SHP77 treated with DMSO at 0.1 percent for 48 hours (cell line): Measurements from ENCODE around the gene NWD2.
"Not testable (repeated sequence)": the region's sequence is repeated elsewhere in the genome, so short reads cannot be mapped to it uniquely, and the experiment has no call there.

Experiments
- DNase-seq: peaks from one replicate; lab custom pipeline; 2025; lab: John Stamatoyannopoulos, UW

Gene NWD2

DNA sequence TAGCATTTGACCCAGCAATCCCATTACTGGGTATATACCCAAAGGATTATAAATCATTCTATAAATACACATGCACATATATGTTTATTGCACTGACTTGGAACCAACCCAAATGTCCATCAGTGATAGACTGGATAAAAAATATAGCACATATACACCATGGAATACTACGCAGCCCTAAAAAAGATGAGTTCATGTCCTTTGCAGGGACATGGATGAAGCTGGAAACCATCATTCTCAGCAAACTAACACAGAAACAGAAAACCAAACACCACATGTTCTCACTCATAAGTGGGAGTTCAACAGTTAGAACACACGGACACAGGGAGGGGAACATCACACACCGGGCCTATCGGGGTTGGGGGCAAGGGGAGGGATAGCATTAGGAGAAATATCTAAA is 250.8 kb downstream of the NWD2 start:
- DNase-seq = not testable (repeated sequence)
